ENCODE data around the gene USH2A.

GRCh38 chr1:216462066-216462775, 39.0 kb upstream of the USH2A start:
- TF ChIP-seq POLR2A (IDR thresholded peaks at IDR 0.05) (no peak), CTCF (IDR thresholded peaks at IDR 0.05) (no peak), POLR2AphosphoS5 (IDR thresholded peaks at IDR 0.05) (no peak)

All from breast epithelium (tissue), 3 donors.